ENCODE measurements around the gene SENP8. TPM values are rescaled to one million over a fixed set of nuclear protein-coding genes. Genes with fewer than 3 reads are reported as not detected.

Gene SENP8
- total RNA-seq, 1 experiment from 2014 or later = 3.4 TPM

GRCh38 chr15:72086010-72086697 lies 32.0 kb upstream of the SENP8 start:
- Histone ChIP-seq H3K4me1 (peaks cover 1% of the 10 kb centered on the region), H3K36me3 (ENCODE audit: control insufficient read depth, insufficient read depth, low read length) (no peaks in the 10 kb centered on the region; the same call in 1 of the 2 replicates), H3K4me3 (ENCODE audit: low read depth, low read length) (no peak overlapping the region), H3K27me3 (replicated peaks; ENCODE audit: control insufficient read depth, insufficient read depth, low read length) (no peaks in the 10 kb centered on the region), H3K9me3 (no peaks in the 10 kb centered on the region)
- no peak for TF ChIP-seq CTCF (IDR thresholded peaks at IDR 0.05; ENCODE audit: insufficient read depth in 1 of 2, low read depth in 1 of 2, low read length in 1 of 2, severe bottlenecking in 1 of 2, unreplicated experiment in 1 of 2)
- ChIA-PET POLR2A (no interaction called here), CTCF (no interaction called here)
- intact Hi-C loops (cut with micrococcal nuclease; ENCODE audit: unreplicated experiment) = no loop called here
- H3K36me3 Mint-ChIP-seq (ENCODE audit: insufficient read depth, unreplicated experiment) = peaks cover 46% of the 10 kb centered on the region
- no peak overlapping the region for H3K27ac Mint-ChIP-seq (ENCODE audit: unreplicated experiment)
- no peak overlapping the region for H3K4me3 Mint-ChIP-seq (ENCODE audit: unreplicated experiment)
- H3K9me3 Mint-ChIP-seq (ENCODE audit: unreplicated experiment) = peaks cover 16% of the 10 kb centered on the region
- DNase-seq = no peak
- BruUV-seq (replicated peaks) = no TSS peak
- no peaks in the 10 kb centered on the region for H3K27me3 Mint-ChIP-seq (ENCODE audit: insufficient read depth, unreplicated experiment)
- H3K4me1 Mint-ChIP-seq (ENCODE audit: low read depth, unreplicated experiment) = peaks cover 23% of the 10 kb centered on the region

GRCh38 chr15:72086920-72087648 lies 31.1 kb upstream of the SENP8 start:
- DNase-seq = no peak
- intact Hi-C loops (cut with micrococcal nuclease; ENCODE audit: unreplicated experiment) = no loop called here
- no TSS peak for BruUV-seq (replicated peaks)
- Histone ChIP-seq H3K9me3 (no peaks in the 10 kb centered on the region), H3K36me3 (ENCODE audit: control insufficient read depth, insufficient read depth, low read length) (no peaks in the 10 kb centered on the region; the same call in 1 of the 2 replicates), H3K4me1 (peaks cover 5% of the 10 kb centered on the region), H3K27me3 (replicated peaks; ENCODE audit: control insufficient read depth, insufficient read depth, low read length) (no peaks in the 10 kb centered on the region), H3K4me3 (ENCODE audit: low read depth, low read length) (no peak overlapping the region)
- Mint-ChIP-seq H3K27ac (ENCODE audit: unreplicated experiment) (no peak overlapping the region), H3K4me3 (ENCODE audit: unreplicated experiment) (no peak overlapping the region), H3K36me3 (ENCODE audit: insufficient read depth, unreplicated experiment) (peaks cover 54% of the 10 kb centered on the region), H3K27me3 (ENCODE audit: insufficient read depth, unreplicated experiment) (no peaks in the 10 kb centered on the region), H3K4me1 (ENCODE audit: low read depth, unreplicated experiment) (peaks cover 24% of the 10 kb centered on the region), H3K9me3 (ENCODE audit: unreplicated experiment) (peaks cover 16% of the 10 kb centered on the region)
- CTCF ChIA-PET = no interaction called here
- TF ChIP-seq CTCF (IDR thresholded peaks at IDR 0.05; ENCODE audit: insufficient read depth in 1 of 2, low read depth in 1 of 2, low read length in 1 of 2, severe bottlenecking in 1 of 2, unreplicated experiment in 1 of 2) = no peak
- POLR2A ChIA-PET = no interaction called here

GRCh38 chr15:72092006-72092405 lies 26.2 kb upstream of the SENP8 start:
- H3K36me3 ChIP-seq (ENCODE audit: control insufficient read depth, insufficient read depth, low read length) = no peaks in the 10 kb centered on the region; the same call in 1 of the 2 replicates
- no peak for TF ChIP-seq CTCF (IDR thresholded peaks at IDR 0.05; ENCODE audit: insufficient read depth in 1 of 2, low read depth in 1 of 2, low read length in 1 of 2, severe bottlenecking in 1 of 2, unreplicated experiment in 1 of 2)
- Mint-ChIP-seq H3K36me3 (ENCODE audit: insufficient read depth, unreplicated experiment) (peaks cover 20% of the 10 kb centered on the region), H3K4me1 (ENCODE audit: low read depth, unreplicated experiment) (peaks cover 39% of the 10 kb centered on the region), H3K4me3 (ENCODE audit: unreplicated experiment) (peak overlapping the region; percentile 58), H3K27me3 (ENCODE audit: insufficient read depth, unreplicated experiment) (no peaks in the 10 kb centered on the region), H3K27ac (ENCODE audit: unreplicated experiment) (peak overlapping the region; percentile 49), H3K9me3 (ENCODE audit: unreplicated experiment) (no peaks in the 10 kb centered on the region)
- ChIA-PET CTCF (interaction anchor here (0.6 to 1.2 kb wide), 4 partner anchors 13 to 348 kb away, joined by 3 to 11 read pairs (median 6); no protein-coding TSS in a partner anchor), POLR2A (interaction anchor here (0.6 to 1.3 kb wide), 3 partner anchors 23 to 27 kb away, joined by 3 to 7 read pairs (median 3); partner anchors contain the start of genes MYO9A and SENP8)
- H3K4me1 ChIP-seq = peaks cover 15% of the 10 kb centered on the region
- H3K4me3 ChIP-seq (ENCODE audit: low read depth, low read length) = no peak overlapping the region
- no peaks in the 10 kb centered on the region for H3K27me3 ChIP-seq (replicated peaks; ENCODE audit: control insufficient read depth, insufficient read depth, low read length)
- DNase-seq = peak; percentile 65 to 67
- H3K9me3 ChIP-seq = no peaks in the 10 kb centered on the region
- no TSS peak for BruUV-seq (replicated peaks)
- intact Hi-C loops (cut with micrococcal nuclease; ENCODE audit: unreplicated experiment) = no loop called here

Data from Caco-2 (cell line).